ENCODE results near the gene GOT1.

GOT1 gene

GRCh38 chr10:99430451-99431189 is at the start of gene GOT1:
GOT1 (minus strand) TSS chr10:99430624; CDS start chr10:99430565, 59 bp downstream.
- DNase-seq: peak; percentile 98

GRCh38 chr10:99470327-99470726 is 39.9 kb upstream of the GOT1 start:
- DNase-seq: no peak

- no peak for DNase-seq
Measured at GRCh38 chr10:99467236-99467999, 37.0 kb upstream of the GOT1 start.

GRCh38 chr10:99466632-99467223 is 36.3 kb upstream of the GOT1 start:
- DNase-seq: no peak

GRCh38 chr10:99461230-99461629 is 30.8 kb upstream of the GOT1 start:
- DNase-seq: no peak

GRCh38 chr10:99460070-99460469 is 29.6 kb upstream of the GOT1 start:
- no peak for DNase-seq

- DNase-seq: no peak
Measured at GRCh38 chr10:99459217-99459616, 28.8 kb upstream of the GOT1 start.

- DNase-seq: no peak
Measured at GRCh38 chr10:99457813-99458212, 27.4 kb upstream of the GOT1 start.

- no peak for DNase-seq
Measured at GRCh38 chr10:99456931-99457288, 26.5 kb upstream of the GOT1 start.

GRCh38 chr10:99456207-99456930 is 25.9 kb upstream of the GOT1 start:
- DNase-seq: no peak

- DNase-seq: no peak
Measured at GRCh38 chr10:99451981-99452380, 21.6 kb upstream of the GOT1 start.

GRCh38 chr10:99451499-99451788 is 21.0 kb upstream of the GOT1 start:
- DNase-seq: no peak

- DNase-seq: no peak
Measured at GRCh38 chr10:99450624-99451498, 20.4 kb upstream of the GOT1 start.

GRCh38 chr10:99450156-99450555 is 19.7 kb upstream of the GOT1 start:
- DNase-seq: no peak

GRCh38 chr10:99449023-99449422 is 18.6 kb upstream of the GOT1 start:
- DNase-seq: no peak

GRCh38 chr10:99444383-99445045 is 14.1 kb upstream of the GOT1 start:
- no peak for DNase-seq

- DNase-seq: no peak
Measured at GRCh38 chr10:99443500-99443899, 13.1 kb upstream of the GOT1 start.

GRCh38 chr10:99442394-99442793 is 12.0 kb upstream of the GOT1 start:
- no peak for DNase-seq

- no peak for DNase-seq
Measured at GRCh38 chr10:99438890-99439289, 8.5 kb upstream of the GOT1 start.

- no peak for DNase-seq
Measured at GRCh38 chr10:99435986-99436638, 5.7 kb upstream of the GOT1 start.

GRCh38 chr10:99433378-99434020 is 3.1 kb upstream of the GOT1 start:
- DNase-seq: no peak
